GM21360 (cell line): ENCODE results near the gene CRK.
A peak's percentile ranks its signal among the peaks of the same experiment; 100 is the strongest.
"Not testable (repeated sequence)": the region's sequence is repeated elsewhere in the genome, so short reads cannot be mapped to it uniquely, and the experiment has no call there.

Experiments
- ATAC-seq: cut with Tn5 transposase; IDR thresholded peaks from one replicate; pipeline ENCODE4 v1.9.1; 2021; ENCODE audit warnings: mild to moderate bottlenecking, moderate library complexity; ENCODE audit not compliant: unreplicated experiment

CRK gene

GRCh38 chr17:1434150-1434549 lies 21.9 kb downstream of the CRK start:
- no peak for ATAC-seq

GRCh38 chr17:1431631-1432104 lies 24.4 kb downstream of the CRK start:
- ATAC-seq = no peak

- no peak for ATAC-seq
These were observed 32.4 kb downstream of the CRK start for GRCh38 chr17:1423456-1424135.

GRCh38 chr17:1422885-1423284 lies 33.1 kb downstream of the CRK start:
- ATAC-seq = no peak

GRCh38 chr17:1421470-1421869 lies 34.6 kb downstream of the CRK start:
- no peak for ATAC-seq

DNA sequence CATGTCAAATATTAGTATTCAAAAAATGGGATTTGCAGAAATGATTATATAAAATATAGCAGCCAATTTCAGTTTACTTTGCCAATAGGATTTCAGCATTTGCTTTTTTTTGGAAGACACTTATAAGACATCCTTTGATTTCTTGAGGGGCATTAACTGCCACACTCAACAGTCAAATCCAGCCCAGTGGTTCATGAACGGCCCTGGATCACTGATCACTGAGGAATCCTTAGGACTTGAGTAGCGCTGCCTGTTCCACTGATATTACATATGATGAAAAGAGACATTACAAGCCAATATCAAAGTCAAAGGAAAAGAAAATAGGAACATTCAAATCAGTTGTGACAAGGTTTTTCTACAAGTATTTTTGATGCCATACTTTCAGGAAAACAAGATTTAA lies 35.1 kb downstream of the CRK start:
- ATAC-seq = no peak

DNA sequence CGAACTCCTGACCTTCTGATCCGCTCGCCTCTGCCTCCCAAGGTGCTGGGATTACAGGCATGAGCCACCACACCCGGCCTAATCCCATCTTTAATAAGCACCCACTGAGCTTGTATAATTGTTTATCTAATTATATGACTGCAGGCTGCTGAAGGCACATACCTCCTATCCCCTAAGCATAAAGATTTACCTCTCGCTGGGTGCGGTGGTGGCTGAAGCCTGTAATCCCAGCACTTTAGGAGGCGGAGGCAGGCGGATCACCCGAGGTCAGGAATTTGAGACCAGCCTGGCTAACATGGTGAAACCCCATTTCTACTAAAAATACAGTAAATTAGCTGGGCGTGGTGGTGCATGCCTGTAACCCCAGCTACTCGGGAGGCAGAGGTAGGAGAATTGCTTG lies 35.9 kb downstream of the CRK start:
- no peak for ATAC-seq

GRCh38 chr17:1418476-1418875 lies 37.6 kb downstream of the CRK start:
- not testable (repeated sequence) for ATAC-seq

- no peak for ATAC-seq
These were observed 39.6 kb downstream of the CRK start for GRCh38 chr17:1416414-1416813.

- no peak for ATAC-seq
These were observed 41.4 kb downstream of the CRK start for GRCh38 chr17:1414634-1415033.

DNA sequence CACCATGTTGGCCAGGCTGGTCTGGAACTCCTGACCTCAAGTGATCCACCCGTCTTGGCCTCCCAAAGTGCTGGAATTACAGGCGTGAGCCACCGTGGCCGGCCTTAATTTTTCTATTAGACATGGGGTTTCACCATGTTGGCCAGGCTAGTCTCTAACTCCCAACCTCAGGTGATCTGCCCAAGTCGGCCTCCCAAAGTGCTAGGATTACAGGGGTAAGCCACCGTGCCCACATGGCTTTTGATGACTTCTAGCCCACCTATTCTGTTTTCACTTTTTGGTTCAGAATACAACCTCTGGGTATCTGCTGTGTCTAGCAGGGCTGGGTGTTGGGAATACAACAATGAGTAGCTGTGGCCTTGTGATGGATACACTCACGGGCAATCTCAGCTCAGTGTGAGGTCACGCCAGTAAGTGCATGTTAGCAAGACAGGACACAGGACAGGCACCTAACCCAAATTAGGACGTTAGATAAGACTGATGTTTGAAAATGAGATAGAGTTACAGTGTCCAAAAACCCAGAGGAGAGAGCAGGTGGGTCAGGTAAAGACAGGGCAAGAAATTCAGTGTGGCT lies 41.9 kb downstream of the CRK start:
- no peak for ATAC-seq

DNA sequence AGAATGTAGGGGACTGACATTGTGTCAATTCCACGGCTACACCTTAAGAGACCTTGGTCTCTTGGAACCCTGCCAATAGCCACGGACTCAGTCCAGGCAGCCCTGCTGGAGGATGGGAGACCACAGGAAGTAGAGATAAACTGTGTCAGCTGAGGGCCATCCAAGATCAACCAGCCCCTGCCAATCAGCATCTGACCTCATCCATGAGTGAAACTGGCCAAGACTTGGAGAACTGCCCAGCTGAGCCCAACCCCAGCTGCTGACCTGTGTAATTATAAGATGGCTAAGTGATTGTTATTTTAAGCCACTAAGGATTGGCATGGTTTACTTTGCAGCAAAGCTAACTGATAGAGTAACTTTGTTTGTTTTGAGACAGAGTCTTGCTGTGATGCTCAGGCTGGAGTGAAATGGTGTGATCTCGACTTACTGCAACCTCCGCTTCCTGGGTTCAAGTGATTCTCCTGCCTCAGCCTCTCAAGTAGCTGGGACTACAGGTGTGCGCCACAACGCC lies 42.7 kb downstream of the CRK start:
- no peak for ATAC-seq

DNA sequence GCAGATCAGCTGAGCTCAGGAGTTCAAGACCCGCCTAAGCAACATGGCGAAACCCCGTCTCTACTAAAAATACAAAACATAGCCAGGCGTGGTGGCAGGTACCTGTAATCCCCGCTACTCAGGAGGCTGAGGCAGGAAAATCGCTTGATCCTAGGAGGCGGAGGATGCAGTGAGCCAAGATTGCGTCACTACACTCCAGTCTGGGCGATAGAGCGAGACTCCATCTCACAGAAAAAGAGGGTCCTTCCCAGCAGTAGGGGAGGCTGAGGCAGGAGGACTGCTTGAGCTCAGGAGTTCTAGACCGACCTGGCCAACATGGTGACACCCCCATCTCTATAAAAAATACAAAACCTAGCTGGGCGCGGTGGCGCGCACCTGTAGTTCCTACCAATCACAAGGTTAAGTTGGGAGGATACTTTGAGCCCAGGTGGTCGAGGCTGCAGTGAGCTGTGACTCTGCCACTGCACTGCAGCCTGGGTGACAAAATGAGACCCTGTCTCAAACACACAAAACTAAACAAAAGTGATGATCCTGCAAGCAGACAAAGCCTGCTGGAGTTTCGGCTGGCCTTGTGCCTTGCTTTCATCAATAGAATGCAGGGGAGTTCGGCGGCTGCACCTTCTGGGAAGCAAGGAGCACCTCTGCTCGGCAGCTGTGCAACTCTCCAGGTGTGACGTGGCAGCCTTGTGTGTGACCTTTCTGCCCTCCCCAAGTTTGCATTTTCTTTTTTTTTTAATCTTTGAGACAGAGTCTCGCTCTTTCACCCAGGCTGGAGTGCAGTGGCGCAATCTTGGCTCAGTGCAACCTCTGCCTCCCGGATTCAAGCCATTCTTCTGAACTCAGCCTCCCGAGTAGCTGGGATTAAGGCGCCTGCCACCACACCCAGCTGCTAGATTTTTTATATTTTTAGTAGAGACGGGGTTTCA lies 43.6 kb downstream of the CRK start:
- ATAC-seq = no peak

DNA sequence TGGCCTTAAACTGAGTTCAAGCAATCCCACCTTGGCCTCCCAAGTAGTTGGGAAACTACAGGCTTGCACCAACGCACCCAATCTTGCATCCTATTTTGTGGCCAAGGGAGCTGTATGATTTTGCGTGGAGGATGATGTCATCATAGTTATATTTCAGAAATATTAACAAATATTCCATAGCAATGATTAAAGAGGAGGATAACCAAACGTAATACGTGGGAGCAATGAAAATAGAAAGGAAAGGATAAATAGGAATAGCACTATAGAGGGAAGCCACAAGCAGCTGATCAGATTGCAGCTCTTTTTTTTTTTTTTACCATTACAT lies 53.8 kb downstream of the CRK start:
- no peak for ATAC-seq

DNA sequence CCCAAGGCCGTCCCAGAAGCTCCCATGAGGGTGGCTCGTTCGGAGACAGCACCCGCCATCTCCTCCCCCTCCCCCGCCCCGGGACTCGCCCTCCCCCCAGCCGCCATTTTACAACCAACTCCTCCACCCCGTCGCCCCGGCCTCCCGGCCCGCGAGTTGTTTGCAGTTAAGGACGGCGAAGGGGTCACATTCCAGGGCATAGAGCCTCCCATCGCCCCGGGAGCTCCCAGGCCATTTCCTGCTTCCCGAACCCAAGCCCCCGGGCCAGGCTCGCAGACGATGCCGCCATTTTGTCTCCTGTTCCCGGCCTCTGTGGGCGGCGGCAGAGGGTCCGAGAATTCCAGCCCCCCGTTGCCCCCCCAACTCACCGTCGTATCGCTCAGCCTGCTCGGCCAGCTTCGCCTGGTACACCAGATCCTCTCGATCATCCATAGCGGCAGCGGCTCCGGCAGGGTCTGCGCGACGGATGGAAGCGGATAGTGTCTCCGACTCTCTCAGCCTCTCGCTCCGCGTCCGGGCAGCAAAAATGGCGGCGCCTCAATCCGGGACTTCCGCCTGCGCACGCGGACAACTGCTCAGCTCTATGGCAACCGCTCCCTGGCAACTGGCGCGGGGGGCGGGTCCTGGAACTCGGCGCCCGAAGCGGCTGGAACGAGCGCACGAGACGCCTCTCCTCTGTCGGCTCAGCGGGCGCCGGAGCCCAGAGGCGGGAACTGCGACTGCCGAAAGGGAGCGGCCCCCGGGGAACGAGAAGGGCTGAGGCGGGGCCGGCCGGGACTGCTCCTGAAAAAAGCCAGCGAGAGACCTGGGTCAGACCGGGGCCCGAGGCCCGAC lies 56.1 kb downstream of the CRK start, which contains the start of gene YWHAE:
TSS of gene YWHAE (minus strand) at position 544 of the 834 bp plus-strand sequence. CDS start at position 432, 112 bp downstream.
- peak; percentile 92 for ATAC-seq

DNA sequence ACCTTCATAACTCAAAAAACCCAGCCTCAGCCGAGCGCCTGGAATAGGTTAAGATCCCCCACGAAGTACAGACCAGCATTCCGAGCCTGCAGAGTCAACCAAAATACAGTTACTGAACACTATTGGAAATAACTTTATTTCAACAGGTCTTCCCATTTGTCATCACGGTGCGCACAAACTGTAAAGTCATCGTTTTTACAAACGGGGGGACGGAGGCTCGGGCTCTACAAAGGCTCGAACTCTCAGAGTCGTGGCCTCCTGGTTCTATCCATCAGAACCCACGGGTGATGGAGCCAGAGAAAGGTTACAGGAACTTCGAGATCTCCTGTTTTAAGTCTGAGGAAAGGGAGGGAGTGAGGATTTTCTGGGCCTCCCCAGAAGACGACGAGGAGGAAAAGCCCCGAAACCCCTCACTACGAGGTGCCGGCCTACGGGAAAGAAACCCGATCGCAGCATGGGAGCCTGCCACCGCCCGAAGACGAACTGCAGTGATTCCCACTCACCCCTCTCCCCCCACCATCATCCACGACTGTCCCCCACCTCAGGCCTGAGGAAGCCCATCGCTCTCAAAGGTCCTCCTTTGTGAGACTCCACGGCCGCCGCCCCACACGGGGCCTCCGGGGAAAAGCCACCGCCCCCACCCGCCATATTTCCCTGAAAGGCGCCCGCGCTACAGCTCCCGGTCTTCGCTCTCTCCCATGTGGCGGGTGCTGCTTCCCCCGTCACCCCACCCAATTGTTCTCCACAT lies 56.9 kb downstream of the CRK start:
- peak; percentile 18 for ATAC-seq

DNA sequence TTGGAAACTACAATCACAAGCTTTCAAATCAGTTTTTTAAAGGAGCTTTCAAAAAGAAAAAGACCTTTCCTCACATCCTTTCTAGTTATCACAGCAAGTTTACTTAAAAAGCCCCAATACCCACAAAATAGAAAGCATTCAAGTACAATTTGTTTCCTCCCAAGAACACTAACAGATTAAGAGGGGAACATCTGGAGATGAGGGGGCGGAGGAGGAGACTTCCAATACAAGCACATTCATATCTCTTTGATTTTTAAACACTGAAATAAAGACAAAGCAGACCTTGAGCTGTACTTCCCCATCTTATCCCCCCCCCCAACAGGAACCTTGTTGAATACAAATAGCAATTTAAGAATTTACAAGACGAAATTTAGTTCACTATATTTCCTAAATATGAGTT lies 58.0 kb downstream of the CRK start:
- ATAC-seq = no peak

DNA sequence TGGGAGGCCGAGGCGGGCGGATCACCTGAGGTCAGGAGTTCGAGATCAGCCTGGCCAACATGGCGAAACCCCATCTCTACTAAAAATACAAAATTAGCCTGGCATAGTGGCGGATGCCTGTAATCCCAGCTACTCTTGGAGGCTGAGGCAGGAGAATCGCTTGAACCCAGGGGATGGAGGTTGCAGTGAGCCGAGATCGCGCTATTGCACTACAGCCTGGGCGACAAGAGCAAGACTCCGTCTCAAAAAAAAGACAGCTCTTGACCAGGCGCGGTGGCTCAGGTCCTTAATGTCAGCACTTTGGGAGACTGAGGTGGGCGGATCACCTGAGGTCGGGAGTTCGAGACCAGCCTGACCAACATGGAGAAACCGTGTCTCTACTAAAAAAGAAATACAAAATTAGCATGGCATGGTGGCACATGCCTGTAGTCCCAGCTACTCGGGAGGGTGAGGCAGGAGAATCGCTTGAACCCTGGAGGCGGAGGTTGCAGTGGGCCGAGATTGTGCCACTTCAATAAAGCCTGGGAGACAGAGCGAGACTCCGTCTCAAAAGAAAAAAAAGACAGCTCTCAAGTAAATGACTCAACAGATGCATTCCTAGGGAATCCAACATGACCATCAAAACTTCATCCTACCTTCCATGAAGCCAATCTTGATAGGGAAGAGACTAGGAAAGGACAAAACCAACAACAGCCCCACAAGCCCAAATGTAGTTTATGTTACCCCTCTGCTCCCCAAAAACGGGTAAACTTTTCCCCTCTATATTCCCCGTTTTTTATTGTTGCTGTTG lies 60.0 kb downstream of the CRK start:
- not testable (repeated sequence) for ATAC-seq

GRCh38 chr17:1391577-1391976 lies 64.5 kb downstream of the CRK start:
- ATAC-seq = no peak
